ENCODE measurements around the gene PRSS56. TPM values are rescaled to one million over a fixed set of nuclear protein-coding genes. Genes with fewer than 3 reads are reported as not detected.
"Not testable (repeated sequence)": the region's sequence is repeated elsewhere in the genome, so short reads cannot be mapped to it uniquely, and the experiment has no call there.

Gene PRSS56
- total RNA-seq, 1 experiment from 2014 or later: not detected

DNA sequence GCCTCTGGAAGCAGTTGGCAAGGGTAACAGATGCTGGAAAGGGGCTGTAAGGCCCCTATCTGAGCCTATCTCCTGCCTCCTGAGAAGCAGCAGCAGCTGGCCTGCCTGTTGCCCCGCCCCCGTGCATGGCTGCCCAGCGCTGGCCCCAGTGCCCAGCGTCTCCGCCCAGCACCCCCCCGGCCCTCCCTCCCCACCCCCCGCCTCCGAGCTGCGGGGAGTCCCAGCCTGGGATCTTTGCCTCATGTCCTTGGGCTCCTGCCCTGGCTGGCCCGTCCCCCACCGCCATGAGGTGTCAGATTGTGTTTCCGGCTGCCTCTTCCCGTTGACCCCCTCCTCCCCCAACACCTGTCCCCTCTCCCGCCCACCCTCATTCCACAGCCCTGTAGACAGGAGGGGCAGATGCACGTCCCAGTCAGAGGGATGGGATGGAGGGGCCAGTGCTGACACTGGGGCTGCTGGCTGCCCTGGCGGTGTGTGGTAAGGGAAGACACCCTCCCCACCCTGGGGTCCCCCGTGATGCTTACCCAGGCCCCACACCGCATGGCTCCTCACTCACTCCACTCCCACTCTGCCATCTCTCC is 5.7 kb downstream of the PRSS56 start, which contains the start of gene CHRND:
Gene CHRND, plus strand, starts transcription at position 370 of the 581 bp plus-strand sequence. Its CDS starts 56 bp downstream, at position 426.
- no peak for DNase-seq (ENCODE audit: low read depth)

GRCh38 chr2:232526372-232526941 is 6.3 kb downstream of the PRSS56 start:
- DNase-seq (ENCODE audit: low read depth): no peak

- DNase-seq (ENCODE audit: low read depth): no peak
Measured at GRCh38 chr2:232527905-232528470, 7.8 kb downstream of the PRSS56 start.

- DNase-seq (ENCODE audit: low read depth): peak; percentile 42
Measured at GRCh38 chr2:232528746-232529460, 8.7 kb downstream of the PRSS56 start.

DNA sequence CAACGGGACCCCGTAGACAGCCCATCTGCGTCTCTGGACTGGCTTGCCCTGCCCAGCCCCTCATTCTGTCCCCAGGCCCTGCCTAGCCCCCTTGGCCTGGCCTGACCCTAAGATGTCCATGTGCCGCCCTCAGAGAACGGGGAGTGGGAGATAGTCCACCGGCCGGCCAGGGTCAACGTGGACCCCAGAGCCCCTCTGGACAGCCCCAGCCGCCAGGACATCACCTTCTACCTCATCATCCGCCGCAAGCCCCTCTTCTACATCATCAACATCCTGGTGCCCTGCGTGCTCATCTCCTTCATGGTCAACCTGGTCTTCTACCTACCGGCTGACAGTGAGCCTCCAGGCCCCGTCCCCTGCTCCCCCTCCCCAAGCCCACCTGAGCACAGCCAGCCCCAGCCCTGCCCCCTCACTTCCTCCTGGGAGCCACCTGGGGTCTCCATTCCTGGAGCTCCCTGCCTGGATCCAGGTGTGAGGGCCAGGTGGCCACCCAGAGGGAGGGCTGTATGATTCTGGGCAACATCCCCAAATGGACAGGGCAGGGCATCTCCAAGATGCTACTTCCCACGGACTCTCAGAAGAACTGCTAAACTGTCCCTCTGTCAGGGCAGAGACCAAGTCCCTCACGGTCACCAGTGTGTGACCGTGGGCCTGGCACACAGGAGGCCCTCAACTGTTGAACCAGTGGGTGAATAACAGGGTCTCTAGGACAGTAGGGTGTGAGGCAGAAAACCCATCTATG is 9.8 kb downstream of the PRSS56 start:
- no peak for DNase-seq (ENCODE audit: low read depth)

- no peak for DNase-seq (ENCODE audit: low read depth)
Measured at GRCh38 chr2:232530626-232531260, 10.6 kb downstream of the PRSS56 start.

DNA sequence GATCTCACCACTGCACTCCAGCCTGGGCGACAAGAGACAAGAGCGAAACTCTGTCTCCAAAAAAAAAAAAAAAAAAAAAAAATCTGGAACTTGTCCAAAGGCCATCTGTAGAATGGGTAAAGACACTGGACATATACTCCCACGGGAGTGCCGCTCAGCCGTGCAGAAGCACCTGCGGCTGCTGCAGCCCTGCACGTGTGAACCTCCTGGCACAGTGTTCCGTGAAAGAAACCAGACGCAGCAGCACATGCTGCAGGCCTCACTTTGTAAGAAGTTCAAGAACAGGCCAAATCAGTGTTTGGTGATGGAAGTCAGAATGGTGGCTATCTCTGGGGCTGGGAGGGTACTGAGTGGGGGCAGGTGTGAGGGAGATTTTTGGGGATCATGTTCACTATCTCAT is 12.2 kb downstream of the PRSS56 start:
- no peak for DNase-seq (ENCODE audit: low read depth)

DNA sequence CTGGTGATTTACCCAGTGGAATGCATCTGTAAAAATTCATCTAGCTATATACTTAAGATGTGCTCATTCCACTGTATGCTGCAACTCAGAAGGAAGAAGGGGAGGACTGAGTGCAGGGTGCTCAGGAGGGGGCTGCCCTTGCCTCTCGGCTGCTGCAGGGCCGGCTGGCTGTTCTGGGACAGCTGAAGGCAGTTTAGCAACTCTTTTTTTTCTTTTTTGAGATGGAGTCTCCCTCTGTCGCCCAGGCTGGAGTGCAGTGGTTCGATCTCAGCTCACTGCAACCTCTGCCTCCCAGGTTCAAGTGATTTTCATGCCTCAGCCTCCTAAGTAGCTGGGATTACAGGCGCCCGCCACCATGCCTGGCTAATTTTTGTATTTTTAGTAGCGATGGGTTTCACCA is 12.6 kb downstream of the PRSS56 start:
- not testable (repeated sequence) for DNase-seq (ENCODE audit: low read depth)

DNA sequence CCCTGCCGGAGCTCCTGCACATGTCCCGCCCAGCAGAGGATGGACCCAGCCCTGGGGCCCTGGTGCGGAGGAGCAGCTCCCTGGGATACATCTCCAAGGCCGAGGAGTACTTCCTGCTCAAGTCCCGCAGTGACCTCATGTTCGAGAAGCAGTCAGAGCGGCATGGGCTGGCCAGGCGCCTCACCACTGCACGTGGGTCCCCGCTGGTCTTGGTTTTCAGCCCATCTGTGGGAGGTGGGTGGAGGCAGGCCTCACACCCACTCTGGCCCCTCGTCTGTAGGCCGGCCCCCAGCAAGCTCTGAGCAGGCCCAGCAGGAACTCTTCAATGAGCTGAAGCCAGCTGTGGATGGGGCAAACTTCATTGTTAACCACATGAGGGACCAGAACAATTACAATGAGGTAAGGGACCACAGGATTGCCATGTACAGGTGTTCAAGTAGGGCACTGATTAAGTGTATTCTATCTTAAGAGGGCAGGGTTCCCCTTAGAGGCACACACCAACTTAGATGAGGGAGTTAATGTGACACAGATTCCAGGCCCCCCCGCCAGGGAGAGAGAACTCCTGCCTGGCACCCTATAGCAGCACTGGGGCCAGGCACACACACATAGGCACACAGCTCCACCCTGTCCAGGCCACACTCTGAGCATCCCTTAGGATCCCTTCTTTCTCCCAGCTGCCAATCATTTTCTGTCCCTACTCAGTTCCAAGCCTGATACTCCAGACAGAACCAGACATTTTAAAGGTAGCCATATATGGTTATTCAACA is 13.9 kb downstream of the PRSS56 start:
- no peak for DNase-seq (ENCODE audit: low read depth)

DNA sequence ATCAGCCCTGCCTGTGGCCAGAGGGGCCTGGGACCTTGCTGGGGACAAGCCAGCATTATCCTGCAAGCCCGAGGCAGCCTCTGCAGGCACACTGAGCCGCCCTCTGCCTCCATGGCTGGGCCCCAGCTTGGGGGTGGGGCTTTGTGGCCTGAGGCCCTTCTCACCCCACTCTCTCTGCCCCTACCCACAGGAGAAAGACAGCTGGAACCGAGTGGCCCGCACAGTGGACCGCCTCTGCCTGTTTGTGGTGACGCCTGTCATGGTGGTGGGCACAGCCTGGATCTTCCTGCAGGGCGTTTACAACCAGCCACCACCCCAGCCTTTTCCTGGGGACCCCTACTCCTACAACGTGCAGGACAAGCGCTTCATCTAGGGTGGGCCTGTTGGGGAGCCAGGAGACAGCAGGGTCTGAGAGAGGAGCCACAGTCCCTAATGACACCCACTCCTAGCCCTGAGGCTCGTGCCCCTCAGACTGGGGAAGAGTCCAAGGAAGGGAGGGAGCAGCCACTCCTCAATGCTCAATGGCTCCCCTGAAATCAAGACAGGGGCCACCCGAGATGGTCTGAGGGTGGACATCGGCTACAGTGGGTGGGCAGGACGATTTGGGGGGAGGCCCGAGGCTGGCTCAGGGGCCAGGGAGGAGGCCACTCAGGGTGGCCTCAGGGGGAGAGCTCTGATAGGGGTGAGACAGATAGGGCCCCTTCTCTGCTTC is 14.9 kb downstream of the PRSS56 start:
- DNase-seq (ENCODE audit: low read depth): no peak

DNA sequence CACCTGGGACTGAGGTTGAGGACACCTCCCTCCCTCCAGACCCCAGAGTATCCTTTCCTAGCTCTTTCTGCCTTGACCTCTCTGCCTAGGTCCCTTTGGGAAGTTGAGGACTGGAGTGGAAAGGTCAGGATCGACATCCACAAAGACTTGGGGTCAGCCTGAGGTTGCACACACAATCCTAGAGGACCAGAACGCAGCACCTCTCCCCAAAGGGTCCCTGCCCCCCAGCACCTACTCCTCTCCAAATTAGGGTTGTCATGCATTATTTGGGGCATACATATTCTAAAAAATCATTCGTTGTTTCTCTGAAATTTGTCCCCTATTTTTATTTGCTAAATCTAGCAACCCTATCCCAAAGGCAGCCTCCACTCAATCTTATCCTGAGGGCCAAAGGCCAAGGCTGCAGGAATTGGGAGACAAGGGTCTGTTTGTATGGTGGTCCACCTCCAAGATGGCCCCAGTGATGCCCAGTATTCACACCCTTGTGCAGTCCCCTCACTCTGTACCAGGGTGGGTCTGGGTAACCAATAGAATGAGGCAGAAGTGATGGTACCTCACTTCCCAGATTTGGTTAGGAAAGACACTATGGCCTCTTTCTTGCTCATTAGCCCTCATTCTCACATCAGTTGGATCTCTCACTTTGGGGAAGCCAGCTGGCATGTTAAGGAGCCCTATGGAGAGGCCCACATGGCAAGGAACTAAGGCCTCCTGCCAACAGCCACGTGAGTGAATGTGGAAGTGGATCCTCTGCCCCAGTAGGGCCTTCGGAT is 15.8 kb downstream of the PRSS56 start:
- DNase-seq (ENCODE audit: low read depth): no peak

DNA sequence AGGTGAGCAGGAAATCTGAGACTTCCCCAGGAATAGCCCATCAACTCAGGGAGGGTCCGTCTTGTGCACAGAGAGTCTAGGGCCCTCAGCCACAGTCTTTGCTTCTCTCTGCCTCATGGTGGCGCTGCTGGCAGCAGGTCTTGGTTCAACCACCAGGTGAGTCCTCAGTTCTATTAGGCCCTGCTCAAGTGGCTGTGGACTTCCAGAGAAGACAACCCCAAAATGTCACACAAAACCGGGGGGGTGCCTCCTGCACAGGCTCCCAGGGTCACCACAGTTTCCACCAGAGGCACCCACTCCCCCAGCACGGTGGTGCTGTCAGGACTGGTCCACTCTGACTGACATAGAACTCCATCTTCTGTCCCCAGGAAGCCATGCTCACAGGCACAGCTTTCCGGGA is 16.9 kb downstream of the PRSS56 start:
- no peak for DNase-seq (ENCODE audit: low read depth)

DNA sequence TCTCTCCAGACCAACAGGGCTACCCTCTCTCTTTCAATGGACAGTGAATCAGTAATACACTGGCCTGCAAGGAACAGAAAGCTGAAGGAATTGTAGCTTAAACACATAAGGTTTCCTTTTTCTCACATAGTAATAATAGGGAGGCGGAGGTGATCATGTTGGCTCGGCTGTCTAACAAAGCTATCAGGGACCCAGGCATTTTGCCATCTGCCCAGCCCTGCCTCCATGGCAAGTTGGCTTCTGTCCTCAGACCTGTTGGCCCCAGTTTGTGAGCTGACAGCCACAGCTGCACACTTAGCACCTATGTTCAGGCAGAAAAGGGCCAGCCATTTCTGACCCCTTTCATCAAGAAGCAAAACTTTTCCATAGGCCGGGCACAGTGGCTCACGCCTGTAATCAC is 17.3 kb downstream of the PRSS56 start:
- DNase-seq (ENCODE audit: low read depth): no peak

DNA sequence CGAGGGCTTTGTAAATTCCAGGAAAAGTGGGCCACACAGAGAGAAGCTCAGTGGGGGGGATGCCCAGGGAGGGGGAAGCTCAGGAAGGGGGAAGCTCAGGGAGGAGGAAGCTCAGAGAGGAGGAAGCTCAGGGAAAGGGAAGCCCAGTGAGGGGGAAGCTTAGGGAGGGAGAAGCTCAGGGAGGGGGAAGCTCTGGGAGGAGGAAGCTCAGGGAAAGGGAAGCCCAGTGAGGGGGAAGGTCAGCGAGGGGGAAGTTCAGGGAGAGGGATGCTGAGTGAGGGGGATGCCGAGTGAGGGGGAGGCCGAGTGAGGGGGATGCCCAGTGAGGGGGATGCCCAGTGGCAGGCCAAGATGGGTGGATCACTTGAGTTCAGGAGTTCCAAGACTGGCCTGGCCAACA is 18.5 kb downstream of the PRSS56 start:
- no peak for DNase-seq (ENCODE audit: low read depth)

- DNase-seq (ENCODE audit: low read depth): no peak
Measured at GRCh38 chr2:232539298-232540231, 19.4 kb downstream of the PRSS56 start, which contains the start of gene CHRNG. Gene CHRNG, plus strand, starts transcription at chr2:232539692. Its CDS starts 56 bp downstream, at chr2:232539748.

DNA sequence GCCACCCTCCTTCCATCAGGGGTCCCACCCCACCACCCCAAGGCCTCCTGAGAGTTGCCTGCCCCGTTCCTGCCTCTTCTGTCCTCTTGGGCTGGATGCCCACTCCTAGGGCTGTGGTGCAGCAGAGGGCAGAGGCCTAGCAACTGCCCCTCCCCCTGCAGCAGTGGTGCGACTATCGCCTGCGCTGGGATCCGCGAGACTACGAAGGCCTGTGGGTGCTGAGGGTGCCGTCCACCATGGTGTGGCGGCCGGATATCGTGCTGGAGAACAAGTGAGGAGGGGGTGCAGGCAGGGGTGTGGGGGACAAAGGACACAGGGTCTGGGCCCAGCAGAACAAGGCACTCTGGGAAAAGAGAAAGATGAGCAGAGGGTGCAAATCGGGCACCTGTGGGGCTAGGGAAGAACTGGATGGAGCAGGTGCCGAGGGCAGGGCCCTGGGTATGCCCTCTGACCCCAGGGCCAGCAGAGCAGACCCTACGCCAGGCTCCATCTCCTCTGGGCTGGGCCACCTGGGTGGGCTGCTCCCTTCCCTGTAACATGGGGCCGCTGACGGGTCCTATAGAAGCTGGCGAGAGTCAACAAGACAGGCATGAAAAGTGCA is 20.4 kb downstream of the PRSS56 start:
- no peak for DNase-seq (ENCODE audit: low read depth)

DNA sequence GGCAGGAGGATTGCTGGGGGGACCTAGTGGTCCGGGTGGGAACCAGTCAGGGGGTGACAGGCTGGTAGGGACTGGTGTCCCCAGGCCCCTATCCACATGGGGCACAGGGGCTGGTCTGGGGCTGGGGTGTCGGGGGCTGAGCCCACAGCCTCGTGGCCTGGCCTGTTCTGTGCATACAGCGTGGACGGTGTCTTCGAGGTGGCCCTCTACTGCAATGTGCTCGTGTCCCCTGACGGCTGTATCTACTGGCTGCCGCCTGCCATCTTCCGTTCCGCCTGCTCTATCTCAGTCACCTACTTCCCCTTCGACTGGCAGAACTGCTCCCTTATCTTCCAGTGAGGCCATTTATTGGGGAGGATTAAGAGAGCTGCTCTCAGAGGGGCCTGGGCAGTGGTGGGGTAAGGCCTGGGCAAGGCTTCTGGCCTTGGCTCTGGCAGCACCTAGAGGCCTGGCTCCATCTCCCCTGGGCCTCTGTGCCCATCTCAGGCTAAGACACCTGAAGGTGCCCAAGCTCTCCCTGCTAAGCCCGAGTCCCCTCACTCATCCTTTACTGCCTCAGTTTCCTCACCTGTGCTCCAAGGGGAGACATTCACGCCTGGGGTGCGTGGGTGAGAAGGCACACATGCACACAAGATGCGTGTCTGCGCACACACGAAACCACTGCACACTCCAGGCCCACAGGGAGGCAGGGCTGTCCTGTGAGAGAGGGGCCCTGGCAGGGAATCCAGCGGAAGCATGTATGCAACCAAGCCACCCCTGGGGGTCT is 21.2 kb downstream of the PRSS56 start:
- no peak for DNase-seq (ENCODE audit: low read depth)
